Dermis microvascular lymphatic vessel endothelial cell (primary cell): ENCODE data around the gene ITGAL. TPM values are rescaled to one million over a fixed set of nuclear protein-coding genes. Genes with fewer than 3 reads are reported as not detected.
A peak's percentile ranks its signal among the peaks of the same experiment; 100 is the strongest.
"Not testable (repeated sequence)": the region's sequence is repeated elsewhere in the genome, so short reads cannot be mapped to it uniquely, and the experiment has no call there.

Source experiments
- DNase-seq, 2 donors: peaks; one replicate each; pipeline versions ENCODE4 v3.0.0 to v3.0.0-alpha.2; 2010; ENCODE audit warnings: low read depth in 2 of 2
- total RNA-seq: library from RNA; depleted of rRNA; stranded (reverse); fragments of >200 nt; gene quantifications from 2 replicates; pipeline ENCODE4 v1.2.1, GENCODE V29; 2014

ITGAL gene
- total RNA-seq = not detected in 2 replicates

DNA sequence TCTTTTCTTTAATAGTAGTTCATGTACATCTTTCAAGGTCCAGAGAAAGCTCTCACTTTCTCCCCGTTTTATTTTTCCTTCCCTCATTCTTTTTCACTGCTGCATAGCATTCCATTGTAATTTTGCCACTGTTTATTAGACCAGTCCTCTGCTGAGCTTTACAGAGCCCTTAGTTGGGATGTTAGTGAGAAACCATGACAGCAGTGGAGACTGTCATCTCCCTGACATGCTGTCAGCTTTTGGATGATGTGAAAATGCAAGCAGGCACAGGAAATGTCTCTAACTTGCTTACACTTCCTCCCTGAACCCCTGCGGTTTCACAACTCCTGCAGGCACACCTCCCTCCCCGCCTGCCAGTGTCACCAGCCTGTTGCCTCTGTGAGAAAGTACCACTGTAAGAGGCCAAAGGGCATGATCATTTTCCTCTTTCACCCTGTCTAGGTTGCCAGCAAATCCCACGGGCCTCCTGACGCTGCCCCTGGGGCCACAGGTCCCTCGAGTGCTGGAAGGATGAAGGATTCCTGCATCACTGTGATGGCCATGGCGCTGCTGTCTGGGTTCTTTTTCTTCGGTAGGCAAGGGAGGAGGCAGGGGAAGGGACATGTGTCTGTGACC is at the start of gene ITGAL:
Gene ITGAL (plus strand): TSS at position 415 of the 615 bp plus-strand sequence. CDS start 96 bp downstream, at position 511.
- no peak for DNase-seq

DNA sequence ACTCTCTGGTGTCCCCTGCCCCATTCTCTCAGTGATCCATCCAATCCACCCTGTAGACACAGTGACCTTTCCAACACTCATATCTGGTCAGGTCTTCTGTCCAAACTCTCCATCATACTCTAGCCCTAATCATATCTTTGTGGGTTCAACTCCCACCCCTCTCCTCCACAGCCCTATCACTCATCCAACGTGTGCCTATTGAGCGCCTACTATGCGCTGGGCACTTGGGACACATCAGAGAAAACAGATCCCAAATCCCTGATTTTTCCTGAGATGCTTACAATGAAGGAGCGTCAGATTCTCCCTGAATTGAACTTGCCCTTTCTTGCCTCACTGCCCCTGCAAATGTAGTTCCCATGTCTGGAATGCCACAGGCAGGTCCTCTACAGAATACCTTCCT is 44.5 kb upstream of the ITGAL start:
- DNase-seq = no peak

DNA sequence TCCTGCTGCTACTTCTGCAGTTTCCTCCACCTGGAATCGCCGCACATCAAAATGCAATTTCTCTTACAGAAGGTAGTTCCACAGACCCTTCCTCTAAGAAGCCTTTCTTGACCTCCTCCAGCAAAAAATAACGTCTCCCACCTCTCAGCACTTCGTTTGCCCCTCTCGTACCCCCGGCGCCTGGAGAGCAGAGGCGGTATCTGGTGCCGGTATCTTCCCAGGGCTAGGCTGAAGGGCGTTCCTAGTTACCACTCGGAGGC is 43.2 kb upstream of the ITGAL start:
- no peak for DNase-seq

DNA sequence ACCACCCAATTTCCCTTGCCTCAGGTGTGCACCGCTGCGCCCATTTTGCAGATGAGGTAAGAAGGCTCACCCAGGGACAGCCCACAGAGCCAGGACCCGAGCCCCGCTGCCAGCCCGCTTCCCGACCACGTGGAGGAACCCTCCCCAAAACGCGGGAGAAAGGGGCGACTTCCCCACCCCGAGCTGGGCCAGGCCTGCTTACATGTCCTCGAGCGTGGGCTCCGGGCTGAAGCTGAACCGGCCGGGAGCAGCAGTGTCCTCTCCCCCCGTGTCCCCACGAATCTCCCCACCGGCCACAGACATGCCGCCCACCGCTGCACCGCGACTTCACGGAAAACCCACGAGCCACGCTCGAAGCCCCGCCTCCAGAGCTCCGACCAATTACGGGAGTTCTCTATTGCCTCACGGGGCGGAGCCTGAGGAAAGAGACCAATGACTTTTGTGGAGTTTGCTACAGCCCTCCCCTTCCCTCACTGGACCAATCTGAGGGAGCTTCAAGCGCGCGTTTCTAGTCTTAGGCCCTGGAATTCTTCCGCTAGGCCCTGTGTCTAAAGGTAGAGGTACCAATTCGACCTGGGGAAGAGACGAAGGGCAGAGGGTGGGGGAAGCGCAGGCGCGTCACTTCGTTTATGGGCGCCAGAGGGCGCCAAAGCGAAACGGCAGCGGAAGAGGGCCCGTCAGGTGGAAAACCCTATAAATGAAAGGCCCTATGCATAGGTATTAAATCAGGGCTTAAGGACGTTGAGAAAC is 42.7 kb upstream of the ITGAL start, which contains the start of gene DCTPP1:
Gene DCTPP1 (minus strand): TSS at position 353 of the 750 bp plus-strand sequence. CDS start 50 bp downstream, at position 303.
- peak; percentile 99 for DNase-seq

DNA sequence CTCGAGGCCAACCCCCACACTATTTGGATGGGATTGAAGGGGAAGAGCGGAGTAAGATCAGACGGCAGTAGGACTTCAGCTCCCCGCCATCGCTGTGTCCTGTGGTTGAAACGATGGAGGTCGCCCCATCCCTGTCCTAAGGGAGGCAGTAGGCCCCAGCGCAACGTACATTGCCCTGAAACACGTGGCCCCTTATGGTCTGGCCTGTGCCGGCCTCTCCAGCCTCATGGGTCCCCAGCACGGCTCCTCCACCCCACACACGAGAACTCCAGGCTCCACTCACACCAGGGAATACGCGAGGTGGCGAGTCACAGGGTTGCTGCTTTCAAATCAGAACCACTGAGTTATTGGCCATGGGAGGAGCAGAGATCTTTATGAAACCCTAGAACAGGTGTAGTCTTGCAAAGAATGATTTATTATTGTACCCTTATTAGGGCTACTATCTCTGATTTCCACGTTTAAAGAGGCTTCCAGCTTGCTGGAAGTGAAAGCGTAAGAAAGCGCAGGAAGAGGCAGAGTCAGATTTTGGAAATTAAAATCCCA is 42.0 kb upstream of the ITGAL start:
- DNase-seq = no peak

DNA sequence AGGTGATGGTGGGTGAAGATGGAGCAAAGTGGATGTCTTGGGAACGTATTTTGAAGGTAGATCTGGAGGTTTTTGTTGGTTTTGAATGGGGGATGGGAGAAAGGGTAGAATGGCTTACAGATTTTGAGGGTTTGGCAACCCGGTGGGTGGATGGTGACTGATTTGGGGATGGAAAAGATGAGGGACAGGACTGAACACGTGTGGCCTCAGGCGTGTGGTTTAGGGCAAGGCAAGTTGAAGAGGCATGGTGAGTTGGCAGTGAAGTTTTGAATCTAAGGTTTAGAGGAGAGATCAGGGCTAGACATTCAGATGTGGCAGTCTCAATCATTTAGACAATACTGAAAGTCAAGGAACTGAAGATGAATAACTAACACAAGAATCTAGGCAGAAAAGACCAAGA is 37.7 kb upstream of the ITGAL start:
- no peak for DNase-seq

DNA sequence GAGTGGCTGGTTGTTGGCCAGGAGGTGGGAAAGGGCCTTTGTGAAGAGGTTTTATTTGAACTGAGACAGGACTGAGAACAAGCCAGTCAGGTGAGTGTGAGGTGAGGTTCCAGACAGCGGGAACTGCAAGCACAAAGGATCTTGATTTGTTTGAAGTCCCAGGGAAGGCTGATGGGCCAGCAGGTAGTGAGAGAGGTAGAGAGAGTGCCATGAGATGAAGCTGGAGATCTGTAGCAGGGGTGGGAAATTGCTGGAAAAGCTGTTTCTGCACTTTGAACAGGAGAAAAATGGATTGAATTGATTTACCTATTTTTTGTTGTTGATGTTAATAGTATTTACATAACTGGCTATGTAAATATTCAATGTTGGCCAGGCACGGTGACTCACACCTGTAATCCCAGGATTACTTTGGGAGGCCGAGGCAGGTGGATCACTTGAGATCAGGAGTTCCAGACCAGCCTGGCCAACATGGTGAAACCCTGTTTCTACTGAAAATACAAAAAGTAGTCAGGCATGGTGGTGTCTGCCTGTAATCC is 35.0 kb upstream of the ITGAL start:
- DNase-seq = no peak

DNA sequence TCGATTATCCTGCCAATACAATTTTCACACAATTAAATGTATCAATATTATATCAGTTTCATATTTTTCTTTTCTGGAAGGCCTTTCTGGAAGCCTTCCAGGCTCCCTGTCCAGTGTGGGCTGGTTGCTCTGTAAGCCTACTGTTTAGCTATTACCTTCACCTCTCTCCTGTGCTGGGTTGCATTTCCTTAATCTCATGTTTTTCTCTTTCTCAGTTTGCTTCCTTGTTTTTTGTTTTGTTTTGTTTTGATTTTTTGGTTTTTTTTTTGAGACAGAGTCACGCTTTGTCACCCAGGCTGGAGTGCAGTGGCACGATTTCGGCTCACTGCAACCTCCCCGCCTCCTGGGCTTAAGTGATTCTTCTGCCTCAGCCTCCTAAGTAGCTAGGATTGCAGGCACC is 33.7 kb upstream of the ITGAL start:
- DNase-seq = no peak

DNA sequence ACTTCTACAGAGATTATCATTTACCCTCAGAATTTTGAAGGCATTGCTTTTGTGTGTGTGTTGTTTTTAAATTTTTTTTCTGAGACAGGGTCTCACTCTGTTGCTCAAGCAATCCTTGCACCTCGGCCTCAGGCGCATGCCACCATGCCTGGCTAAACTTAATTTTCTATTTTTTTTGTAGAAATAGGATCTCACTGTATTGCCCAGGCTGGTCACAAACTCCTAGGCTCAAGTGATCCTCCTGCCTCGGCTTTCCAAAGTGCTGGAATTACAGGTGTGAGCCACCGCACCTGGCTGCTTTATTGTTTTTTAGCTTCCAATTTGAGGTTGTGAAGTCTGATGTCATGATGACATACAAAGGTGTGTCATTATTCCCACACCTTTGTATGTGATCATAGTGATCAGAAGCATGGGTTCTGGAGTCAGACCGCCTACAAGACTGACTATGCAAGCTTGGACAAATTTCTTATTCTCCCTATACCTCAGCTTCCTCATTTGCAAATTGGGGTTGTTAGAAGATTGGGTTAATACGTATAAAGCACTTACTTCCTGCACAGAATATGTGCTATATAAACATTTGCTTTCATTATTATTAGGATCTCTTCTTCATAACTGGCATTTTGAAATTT is 32.7 kb upstream of the ITGAL start:
- DNase-seq = no peak

DNA sequence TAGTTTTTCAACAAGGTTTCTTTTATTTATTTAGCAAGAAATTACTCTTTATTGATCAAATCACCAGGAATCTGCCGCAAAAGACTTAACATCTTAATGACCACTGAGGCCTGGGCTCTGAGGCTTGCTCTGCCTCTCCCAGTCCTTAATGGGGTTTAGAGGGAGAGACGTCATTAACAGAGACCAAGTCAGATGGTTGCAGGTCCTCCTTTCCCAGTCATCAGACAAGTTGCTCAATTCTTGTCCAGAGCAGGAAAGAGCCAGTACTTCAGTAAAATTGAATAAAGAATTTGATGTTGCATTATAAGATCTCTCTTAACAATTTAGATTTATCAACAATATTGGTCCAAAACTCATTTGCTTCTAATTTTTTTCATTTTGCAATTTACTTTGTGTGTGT is 28.9 kb upstream of the ITGAL start:
- no peak for DNase-seq

DNA sequence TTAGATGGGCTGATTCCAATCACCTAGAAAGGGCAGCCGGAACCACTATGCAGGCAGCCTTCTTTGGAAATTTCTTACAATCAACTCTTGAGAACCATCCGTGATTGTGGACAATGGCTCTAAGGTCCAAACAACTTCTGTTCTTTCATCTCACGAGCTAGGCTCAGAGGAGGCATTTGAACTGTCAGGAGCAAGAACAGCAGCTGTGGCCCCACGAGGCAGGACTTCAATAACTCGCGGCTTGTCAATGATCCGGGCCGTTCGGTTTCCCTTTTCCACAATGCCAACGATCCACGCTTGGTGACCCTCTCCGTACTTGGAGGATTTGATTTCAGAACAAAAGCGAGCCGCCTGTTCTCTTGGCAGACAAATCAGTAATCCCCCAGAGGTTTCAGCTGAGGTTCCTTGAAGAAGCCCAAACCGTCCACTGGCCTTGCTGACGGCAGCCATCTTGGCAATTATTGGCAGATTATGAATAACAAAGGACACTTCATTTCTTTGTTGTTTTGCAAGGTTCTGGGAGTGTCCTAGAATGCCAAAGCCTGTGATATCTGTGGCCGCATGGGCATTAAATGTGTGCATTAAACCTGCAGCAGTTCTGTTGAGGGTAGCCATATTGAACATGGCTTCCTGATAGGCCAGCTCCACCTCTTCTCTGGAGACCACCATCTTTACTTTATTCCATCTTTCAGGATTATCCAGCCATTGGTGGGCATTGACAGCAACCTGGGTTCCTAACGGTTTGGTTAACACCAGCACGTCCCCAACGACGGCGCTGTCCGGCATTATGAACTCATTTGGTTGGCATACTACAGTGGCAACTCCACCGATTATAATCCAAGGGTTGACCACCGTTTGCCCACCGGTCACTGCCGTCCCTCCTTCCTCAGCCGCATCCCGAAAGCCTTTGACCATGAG is 28.1 kb upstream of the ITGAL start:
- no peak for DNase-seq

DNA sequence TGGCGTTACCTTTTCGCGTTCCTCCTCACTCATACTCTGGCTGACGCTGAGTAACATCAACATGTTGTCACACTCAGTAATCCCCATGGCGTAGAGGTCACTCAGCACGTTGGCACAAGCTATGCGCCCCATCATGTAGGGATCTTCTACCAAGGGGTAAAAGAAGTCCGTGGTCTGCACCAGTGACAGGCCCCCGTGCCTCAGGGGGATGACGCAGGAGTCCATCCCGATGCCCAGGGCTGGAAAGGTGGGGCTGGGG is 27.5 kb upstream of the ITGAL start:
- no peak for DNase-seq

DNA sequence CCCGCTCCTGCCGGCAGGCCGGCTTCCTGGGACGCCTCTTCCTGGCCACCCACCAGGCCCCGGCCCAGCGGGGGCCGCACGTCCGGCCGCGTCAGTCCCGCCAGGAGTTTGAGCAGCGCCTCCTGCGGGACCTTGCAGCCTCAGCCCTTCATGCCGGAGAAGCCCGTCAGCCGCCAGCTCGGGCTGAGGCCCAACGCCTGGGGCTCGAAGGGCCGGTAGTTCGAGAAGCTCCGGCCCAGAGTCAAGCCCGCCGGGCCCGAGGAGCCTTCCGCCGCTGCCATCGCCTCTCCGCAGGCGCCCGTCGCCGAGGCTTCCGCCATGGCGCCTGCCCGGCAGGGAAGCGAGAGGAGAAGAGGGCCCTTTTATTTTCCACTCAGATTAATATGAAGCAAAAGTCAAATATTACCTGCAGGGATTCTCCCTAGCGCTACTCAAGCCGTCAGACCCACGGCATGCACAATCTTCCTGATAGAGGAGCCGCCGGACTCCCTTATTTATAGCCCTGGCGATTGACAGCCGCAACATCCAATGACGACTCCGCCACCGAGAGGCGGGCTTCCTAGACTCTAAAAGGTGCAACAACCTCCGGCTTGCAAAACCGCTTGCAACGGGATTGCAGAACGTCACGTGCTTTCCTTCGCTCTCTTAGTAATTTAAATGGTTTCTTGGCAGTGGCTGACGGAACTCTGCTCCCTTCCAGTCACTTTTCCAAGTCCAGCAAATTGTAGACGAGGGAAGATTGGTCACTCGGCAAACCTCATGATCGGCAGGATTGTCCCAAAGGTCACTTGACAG is 26.9 kb upstream of the ITGAL start, which contains the start of gene SEPHS2:
Gene SEPHS2 (minus strand): TSS at position 467 of the 795 bp plus-strand sequence. CDS start 147 bp downstream, at position 320.
- peak; percentile 96 to 98 for DNase-seq

DNA sequence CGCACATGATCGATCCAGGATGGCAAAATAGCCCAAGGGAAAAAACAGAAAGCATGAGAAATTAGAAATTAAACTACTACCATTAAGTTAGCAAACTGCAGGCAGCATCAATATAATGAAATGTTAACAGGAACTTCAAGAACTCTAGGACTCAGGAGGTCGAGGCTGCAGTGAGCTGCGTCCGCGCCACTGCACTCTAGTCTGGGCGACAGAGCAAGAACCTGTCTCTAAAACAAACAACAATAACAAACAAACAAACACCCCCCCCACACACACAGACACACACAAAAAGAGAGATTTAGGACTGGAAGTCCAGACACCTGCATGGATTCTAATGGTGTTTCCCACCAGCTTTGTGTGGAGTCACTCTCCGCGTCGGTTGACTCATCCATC is 26.3 kb upstream of the ITGAL start:
- DNase-seq = no peak

DNA sequence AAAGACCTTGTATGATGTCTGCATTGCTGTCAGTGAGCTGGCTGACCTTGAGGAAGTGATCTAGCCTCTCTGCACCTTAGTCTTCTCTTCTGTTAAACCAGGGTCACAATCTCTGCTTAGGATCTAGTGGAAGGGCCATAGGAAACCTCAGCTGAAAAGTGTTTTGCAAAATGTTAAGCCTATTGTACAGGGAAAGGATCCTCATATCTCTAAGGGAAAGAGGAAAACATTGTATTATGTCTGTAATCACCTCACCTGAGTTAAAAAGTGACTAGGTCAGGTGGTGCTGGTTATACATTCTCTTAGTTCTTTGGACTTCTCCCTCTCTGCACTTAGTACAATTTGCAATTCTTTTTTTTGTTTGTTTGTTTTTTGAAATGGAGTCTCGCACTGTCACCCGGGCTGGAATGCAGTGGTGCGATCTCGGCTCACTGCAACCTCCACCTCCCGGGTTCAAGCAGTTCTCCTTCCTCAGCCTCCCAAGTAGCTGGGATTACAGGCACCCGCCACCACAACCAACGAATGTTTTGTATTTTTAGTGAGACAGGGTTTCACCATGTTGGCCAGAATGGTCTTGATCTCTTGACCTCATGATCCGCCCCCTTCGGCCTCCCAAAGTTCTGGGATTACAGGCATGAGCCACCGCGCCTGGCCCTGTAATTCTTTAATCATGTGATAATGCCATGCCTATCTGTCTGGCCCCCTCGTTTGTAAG is 24.9 kb upstream of the ITGAL start:
- no peak for DNase-seq

DNA sequence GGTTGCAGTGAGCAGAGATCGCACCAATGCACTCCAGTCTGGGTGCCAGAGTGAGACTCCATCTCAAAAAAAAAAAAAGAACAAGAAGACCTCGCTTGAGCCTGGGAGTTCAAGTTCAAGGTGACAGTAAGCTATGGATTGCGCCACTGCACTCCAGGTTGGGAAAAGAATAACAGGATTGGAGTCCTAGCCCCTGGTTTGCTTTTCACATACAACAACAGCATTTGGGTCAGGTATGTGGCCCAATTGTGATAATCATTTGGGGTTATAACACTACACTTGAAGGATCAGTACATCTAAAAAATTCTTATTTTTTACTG is 23.5 kb upstream of the ITGAL start:
- no peak for DNase-seq

DNA sequence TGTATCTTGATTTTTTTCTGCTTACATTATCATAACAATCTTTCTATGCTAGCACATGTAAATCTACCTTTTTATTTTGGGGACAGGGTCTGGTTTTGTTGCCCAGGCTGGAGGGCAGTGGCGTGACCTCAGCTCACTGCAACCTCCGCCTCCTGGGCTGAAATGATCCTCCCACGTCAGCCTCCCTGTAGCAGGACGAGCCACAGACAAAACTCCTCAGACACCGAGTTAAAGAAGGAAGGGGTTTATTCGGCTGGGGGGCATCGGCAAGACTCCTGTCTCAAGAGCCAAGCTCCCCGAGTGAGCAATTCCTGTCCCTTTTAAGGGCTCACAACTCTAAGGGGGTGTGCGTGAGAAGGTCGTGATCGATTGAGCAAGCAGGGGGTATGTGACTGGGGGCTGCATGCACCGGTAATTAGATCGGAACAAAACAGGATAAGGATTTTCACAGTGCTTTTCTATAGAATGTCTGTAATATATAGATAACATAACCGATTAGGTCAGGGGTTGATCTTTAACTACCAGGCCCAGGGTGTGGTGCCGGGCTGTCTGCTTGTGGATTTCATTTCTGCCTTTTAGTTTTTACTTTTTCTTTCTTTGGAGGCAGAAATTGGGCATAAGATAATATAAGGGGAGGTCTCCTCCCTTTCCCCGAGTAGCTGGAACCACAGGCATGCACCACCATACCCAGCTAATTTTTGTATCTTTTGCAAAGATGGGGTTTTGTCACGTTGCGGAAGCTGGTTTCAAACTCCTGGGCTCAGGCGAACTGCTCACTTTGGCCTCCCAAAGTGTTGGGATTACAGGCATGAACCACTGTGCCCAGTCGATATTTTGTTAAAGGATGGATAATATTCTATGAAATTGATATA is 19.6 kb upstream of the ITGAL start:
- DNase-seq = not testable (repeated sequence)

DNA sequence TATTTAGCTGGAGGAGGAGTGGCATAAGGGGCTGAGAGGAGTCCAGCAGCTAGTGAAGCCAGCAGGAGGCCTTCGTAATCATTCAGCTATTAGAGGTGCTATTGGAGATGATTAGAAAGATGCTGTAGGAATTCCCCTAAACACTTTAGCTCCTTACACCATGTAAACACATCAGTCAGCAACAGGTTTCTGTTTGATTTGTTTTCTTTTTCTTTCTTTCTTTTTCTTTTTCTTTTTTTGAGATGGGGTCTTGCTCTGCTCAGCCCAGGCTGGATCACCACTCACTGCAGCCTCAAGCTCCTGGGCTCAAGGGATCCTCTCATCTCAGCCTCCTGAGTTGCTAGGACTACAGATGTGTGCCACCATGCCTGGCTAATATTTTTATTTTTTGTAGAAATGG is 16.2 kb upstream of the ITGAL start:
- no peak for DNase-seq

DNA sequence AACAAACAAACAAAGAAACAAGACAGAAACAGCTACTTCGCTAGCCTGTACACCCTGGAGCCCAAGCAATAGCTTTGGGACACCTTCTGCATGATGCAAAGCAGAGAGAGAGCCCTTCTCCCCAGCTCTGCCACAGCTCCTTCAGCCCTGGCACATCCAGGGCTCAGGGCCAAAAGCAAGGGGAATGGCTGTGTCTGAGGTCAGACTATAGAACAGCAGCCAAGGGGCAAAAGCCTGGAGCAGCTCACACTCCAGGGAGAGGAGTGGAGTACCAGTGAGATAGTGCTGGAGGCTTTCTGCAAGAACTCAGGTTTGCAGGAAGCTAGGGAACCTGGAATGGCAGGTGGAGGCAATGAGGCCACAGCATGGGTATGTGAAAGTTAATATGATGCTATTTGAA is 15.3 kb upstream of the ITGAL start:
- DNase-seq = no peak
